LoVo (cell line): ENCODE data around the gene NPTXR.

Experiments
- DNase-seq: peaks from one replicate; pipeline ENCODE4 v3.0.0-alpha.2; 2016; ENCODE audit warnings: low spot score

NPTXR gene

DNA sequence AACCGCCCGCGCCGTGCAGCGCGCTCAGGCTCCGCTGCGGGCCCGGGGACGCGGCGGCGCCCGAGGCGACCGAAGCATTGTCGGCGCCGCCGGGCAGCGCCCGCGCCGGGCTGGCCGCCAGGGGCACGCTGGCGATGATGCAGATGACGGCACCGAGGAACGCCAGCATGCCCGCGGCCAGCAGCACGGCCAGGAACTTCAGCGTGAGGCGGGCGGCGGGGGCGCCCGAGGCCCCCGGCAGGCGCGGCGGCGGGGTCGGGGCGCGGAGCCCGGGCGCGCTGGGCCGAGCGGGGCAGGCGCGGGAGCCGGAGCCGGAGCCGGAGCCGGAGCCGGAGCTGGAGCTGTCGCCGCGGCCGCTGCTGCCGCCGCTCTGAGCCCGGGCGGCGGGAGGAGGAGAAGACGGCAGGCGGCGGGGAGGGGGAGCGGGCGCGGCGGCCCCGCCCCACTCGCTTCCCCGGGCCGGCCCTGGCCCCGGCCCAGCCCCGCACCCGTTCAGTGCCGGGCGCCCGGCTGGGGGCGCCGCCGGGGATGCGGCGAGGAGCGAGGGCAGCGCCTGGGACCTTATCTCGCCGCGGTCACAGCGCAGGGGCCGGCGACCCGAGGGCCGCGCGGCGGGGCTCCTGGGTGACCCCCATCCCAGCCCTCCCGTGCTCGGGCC is at the start of gene NPTXR:
Gene NPTXR (minus strand): TSS at position 372 of the 658 bp plus-strand sequence.
- DNase-seq, result peak; percentile 73

DNA sequence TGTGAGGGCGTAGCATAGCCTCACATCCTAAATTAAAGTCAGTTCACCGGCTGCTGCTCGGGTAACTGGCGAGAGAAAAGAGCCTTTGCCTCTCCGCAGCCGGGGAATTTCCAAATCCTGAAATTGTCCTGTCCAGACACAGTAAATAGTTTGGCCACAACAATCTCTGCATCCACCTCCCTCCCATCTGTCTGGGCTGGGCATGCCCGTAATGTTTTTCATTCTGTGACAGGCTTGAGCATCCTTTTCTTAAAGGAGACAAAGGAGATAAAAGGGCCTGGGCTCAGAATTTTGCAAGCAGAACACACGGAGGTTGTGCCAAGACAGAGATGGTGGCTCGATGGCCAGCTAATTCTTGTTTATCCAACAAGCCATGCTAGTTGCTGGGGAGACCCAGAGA is 47.4 kb upstream of the NPTXR start:
- DNase-seq, result no peak

DNA sequence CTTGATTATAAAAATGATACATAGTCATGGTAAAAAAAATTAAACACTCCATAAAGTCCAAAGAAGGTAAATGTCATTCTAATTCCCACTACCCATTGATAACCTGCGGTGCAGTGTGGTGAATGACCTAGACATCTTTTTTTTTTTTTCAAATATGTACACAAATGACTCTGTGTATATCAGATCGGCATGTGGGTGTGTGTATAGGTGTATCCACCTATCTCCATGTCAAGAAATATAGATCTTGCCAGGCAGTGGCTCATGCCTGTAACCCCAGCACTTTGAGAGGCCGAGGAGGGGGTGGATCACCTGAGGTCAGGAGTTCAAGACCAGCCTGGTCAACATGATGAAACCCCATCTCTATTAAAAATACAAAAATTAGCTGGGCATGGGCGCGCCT is 46.5 kb upstream of the NPTXR start:
- DNase-seq, result no peak

DNA sequence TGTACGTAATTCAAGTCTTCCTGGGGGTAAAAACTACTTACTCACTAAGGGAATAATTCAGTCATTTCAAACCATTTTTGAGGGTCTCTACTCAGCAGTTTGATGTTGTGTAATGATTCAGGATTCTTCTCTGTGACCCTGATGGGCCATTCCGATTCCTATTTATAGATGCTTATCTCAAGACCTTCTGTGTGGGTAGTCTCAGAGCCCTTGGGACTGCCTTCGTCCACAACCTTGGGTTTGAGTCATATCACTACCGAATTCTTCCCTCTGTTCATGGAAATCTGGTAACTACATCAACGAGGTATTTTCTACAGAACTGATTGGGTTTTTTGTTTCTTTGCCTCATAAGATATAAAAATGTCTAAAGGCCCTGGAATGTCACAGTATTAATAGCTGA is 42.5 kb upstream of the NPTXR start:
- no peak for DNase-seq

DNA sequence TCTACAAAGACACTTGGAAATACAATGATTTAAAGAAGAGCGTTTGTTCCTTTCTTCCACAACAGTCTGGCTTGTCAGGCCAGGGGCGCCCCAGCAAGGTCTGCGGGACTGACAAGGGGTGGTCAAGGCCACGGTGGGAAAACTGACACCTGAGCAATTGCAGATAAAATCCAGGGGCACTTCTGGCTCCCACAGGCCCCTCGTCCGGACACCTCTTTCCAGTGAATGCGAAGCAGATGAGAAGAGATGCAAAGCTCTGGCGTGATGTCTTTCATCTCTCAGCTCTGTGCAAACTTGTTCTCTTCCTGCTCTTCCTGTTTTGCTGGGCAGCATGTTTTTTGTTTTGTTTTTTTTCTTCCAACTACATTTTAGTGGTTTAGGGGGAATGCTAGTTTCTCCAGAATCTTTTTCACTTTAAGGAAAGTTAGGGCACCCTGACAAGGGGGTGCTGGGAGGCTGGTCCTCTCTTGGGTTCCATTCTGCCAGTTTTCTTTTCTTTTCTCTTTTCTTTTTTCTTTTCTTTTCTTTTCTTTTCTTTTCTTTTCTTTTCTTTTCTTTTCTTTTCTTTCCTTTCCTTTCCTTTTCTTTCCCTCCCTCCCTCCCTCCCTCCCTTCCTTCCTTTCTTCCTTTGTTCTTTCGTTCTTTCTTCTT is 39.3 kb upstream of the NPTXR start:
- DNase-seq, result no peak

DNA sequence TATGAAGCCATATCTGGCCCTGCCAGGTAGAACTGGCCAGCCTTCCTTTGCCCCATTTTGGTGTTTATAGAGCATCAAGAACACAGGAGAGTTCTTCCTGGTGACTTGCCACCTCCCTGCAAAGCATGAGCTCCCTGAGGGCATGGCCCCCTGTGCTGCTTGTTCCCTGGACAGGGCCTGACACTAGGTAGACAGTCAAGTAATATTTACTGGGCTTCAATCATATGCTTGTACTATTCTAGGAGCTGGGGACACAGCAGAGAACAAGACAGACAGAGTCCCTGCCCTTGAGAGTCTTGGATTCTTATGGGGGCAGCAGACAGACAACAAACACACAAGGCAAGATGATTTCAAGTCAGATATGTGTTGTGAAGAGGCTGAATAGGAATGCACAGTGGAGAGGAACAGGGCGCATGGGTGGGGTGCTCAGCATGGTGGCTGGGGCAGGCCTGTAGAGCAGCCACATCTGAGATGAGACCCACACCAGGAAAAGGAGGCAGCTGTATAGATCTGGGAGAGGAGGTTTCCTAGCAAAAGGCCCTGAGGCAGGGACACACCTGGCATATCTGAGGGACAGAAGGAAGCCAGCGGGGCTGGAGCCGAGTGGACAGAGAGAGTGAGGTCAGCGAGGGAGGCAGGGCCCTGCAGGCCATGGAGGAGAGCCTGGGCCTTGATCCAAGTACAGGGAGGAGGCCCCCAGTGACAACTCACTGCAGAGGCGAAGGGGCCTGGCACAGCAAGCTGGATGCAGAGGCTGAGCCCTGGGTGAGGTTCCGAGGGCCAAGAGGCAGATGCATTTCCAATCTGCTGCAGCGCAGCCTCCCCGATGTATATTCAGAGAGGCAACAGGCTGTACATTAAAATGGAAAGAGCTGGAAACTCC is 38.4 kb upstream of the NPTXR start:
- DNase-seq, result no peak

DNA sequence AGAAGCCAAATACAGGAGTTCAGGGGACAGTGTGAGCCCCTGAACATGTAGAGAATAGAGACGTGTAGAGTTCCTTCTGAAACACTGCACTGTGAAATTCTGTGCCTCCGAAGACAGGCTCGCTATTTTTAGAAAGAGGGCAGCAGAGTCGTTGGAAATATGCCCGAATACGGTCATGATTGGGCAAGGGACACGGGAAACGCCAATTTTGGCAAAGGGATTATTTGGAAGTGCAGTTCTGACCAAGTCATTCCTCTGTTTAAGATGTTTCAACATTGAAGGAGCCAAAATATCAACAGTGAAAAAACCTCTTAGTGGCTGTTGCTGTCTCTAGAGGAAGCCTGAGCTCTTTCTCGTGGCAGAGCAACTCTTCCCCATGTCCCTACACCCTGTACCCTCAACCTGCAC is 37.6 kb upstream of the NPTXR start:
- no peak for DNase-seq

DNA sequence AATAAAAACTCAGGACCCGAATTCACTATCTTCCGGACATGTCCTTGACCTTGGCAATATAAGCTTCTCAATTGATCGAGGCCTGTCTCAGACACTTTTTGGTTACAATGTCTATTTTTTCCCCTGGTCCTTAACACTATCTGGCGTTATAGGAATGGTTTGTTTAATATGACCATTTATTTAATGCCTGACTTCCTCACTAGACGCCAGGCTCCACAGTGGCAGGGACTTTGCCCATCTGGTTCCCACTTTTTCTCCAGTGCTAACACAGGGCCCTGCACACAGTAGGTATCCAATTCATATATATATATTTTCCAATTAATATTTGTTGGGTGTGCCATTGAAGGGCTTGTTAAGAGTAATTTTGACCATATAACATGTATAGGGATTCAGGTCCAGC is 36.1 kb upstream of the NPTXR start:
- no peak for DNase-seq

DNA sequence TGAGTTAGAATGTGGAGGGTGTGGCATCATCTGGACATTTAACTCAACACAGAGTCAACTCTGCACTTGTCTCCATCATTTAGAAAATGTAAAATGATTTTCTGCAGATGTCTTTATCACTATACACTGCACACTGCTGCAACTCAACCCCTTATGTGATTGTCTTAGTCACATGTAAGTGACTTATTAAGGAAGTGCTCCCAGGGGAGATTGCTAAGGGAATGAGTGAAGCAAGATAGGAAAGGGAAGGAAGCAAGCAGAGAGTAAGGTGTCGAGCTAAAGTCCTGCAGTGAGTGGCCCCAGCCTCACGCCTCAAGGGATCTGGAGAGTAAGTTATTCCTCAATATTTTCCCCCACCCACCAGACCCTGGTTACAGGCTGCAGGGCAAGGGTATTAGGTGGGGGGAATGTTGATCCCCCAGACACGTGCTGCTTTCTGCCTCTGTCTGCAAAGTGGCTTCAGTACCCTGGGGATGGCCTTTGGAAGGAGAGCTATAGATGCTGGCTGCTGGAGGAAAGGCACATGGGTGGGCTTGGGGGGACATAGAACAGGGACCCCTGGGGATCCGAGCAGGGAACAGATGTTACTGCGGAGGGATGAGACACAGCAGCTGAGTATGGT is 35.4 kb upstream of the NPTXR start:
- no peak for DNase-seq

DNA sequence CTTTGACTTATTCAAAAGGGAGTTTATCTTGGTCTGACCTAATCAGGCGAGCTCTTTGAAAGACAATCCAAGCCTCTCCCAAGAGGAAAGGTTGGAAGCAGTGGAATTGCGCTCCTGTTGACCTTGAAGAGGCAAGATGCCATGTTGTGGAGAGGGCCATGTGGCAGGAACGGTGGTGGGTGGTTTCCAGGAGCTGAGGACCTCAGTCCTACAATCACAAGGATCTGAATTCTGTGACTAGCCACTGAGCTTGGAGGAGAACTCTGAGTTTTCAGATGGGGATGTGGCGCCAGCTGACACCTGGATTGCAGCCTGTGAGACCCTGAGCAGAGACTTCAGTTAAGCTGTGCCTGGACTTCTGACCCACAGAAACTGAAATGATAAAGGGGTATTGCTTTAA is 34.2 kb upstream of the NPTXR start:
- DNase-seq, result no peak

DNA sequence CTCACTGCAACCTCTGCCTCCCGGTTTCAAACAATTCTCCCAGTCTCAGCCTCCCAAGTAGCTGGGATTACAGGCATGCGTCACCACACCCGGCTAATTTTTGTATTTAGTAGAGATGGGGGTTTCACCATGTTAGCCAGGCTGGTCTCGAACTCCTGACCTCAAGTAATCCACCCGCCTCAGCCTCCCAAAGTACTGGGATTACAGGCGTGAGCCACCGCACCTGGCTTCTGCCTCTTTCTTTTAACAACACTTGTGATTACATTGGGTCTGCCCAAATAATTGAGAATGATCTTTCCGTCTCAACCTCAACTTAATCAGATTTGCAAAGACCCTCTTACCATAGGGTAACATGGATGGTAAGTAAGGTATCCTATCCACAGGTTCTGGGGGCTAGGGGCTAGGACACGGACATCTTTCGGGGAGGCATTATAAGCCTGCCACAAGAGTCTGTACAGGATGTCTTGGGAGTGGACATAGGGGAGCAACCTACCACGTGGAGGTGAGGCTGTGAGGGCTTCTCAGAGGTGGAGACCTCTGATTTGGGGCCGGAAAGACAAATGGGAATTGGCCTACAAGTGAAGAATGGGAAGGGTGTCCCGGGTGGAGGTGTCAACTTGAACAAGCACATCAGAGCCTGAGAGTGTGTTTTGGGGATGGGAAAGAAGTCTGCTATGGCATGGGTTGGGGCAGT is 30.8 kb upstream of the NPTXR start:
- DNase-seq, result no peak

DNA sequence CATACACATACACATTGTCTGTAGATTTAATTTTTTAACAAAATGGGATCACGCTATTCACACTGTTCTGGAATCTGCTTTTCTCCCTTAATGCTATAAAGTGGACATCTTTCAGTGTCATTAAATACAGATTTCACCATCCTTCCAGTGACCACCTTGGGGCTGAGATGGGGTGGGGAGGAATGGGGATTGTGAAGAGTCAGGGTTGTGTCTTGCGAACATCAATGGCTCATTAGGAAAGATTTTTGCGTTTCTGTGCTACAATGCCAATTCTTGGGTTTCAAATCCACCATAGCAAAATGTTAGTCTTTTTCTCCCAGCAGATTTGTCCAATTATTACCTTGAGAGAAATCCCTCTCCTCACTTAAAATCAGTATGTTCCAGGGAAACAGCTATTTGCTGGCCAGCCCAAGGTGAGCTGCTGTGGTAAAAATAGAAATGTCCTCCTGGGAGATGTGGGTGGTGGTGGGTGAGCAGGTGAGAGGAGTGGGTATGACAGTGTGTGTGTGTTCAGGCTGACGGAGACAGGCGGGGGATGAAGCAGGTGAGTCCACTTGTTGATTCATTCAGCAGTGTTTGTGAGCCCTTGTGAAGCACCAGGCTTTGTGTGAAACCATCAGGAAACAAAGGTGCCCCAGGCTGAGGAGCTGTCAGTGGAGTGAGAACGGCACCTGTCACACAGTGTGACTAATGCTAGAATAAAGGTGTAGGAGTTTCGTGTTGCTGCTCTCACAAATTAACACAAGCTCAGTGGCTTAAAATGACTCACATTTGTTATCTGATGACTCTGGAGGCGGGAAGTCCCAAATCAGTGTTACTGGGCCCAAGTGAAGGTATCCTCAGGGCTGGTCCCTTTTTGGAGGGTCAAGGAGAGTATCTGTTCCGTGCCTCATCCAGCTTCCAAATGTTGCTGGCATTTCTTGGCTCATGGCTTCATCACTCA is 29.9 kb upstream of the NPTXR start:
- DNase-seq, result no peak

DNA sequence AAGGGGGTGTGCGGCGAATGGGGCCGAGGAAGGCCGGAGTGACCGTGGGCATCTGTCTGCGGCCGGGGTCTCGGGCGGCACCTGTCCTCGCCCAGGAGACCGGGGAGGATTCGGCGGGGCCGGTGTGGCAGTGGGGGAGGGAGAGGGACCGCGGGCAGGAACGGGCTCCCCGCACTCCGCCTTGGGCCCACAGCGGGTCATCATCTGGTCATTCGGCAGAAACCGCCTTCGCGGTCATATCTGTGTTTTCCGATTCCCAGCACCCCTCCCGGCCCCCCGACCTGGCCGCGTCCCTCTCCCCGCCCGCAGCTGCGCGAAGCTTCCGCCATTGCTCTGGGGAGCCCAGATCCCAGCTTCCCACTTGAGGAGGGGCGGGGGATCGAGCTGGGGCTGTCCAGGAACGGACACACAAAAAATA is 29.0 kb upstream of the NPTXR start:
- no peak for DNase-seq

DNA sequence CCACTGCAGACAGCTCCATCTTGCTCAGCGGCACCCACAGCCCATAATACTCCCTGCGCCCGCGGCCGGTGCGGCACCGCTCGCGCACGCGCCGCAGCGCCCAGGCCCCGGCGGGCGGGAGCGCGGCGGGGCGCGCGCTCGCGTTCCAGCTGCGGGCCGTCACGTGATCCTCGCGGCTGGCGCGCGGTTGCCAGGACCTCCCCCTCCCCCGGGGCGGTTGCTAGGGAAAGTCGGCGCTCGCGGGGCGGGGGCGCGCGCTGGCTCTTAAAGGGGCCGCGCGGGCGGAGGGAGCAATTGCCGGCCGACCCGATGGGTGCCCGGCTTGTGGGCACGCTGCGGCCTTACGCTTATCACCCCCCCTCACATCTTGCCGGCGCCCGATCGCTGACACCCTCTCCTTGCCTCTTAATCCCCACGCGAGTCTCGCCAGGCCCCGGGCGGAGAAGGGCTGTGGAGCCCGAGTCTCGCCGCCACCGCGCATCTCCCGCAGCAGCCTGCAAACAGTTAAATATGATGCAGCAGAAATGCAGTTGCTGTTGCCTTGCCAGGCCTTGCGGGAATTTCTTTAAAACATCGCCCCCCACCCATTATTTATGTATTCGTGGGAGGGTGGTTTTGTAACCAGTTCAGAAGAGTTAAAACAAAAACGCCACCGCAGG is 28.5 kb upstream of the NPTXR start, which contains the start of gene CBX6:
Gene CBX6 (minus strand): TSS at position 45 of the 659 bp plus-strand sequence. CDS start 26 bp downstream, at position 19.
- peak; percentile 95 for DNase-seq

DNA sequence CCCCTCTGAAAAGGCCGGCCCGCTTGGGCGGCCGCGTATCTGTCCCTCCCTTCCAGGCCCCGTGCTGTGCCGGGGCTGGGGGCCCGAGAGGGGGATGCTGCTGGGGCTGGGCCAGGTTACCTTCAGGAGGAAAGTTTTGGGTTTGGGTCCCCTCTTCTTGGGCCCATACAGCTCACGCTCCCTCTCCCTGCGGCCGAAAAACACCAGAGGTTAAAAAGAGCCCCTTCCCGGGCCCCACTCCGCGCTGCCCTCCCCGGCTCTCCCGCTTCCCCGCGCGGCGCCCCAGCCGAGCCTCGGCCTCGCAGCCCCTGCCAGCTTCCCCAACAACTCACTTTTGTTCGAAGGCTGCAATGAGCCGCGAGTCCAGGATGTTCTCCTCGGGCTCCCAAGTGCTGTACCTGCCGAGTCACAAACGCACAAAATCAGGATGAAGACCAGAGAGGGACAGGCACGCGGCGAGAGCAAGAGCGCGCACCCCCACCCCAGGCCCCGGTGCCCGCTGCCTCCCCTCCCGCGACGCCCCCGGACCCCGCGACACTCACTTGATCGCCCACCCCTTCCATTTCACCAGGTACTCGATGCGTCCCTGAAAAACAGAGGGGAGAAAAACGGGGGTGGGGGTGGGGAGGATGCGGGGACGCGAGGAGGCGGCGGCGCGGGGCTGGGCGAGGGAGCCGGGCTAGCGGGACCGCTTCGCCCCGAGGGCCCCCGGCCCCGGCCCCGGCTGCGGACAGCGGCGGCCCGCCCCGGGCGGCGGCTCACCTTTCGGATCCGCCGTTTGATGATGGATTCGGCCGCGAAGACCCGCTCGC is 27.7 kb upstream of the NPTXR start:
- no peak for DNase-seq

DNA sequence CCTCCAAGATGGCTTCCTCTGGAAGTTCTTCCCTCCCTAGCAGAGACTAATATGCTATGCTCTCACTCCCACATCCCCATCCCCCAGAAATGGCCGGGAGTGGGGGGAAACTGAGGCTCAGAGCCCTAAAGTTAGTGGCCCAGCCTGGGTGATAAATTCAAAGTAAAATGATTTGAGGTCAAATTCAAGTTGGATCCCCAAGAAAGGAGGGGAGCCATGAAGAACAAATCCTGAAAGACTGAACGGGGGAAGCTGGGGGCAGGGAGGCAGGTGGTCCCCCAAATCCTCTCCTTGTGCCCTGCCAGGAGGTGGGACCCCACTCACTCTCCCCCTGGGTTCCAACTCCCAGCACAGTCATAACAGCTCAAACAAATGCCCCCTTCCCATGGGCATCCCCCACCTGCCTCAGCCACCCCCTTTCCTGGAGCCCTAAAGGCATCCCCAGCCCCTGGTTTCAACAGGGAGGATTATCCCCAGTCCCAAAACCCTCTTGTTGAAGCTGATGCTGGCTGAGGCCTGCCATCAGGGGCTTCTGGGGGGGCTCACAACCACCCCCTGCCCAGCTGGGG is 27.0 kb upstream of the NPTXR start:
- no peak for DNase-seq

DNA sequence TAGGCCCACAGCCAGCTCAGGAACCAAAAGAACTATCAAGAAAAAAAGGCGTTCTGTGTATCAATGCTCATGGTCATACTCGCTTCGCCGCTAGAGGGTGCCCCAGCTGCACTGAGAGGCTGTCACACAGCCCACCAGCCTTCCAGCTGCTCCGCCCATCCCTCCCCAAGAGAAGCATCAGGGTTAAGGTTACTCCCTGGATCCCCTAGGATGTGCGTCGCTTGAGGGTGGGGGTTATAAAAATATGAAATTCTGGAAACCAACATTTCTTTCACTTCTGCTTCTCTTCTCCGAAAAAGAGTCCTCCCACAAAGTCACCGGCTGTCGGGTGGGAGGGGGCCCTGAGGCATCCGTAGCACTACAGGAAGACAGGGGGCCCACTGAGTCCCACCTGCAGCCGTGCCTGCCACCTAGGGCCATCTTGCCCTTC is 26.5 kb upstream of the NPTXR start:
- peak; percentile 78 for DNase-seq

DNA sequence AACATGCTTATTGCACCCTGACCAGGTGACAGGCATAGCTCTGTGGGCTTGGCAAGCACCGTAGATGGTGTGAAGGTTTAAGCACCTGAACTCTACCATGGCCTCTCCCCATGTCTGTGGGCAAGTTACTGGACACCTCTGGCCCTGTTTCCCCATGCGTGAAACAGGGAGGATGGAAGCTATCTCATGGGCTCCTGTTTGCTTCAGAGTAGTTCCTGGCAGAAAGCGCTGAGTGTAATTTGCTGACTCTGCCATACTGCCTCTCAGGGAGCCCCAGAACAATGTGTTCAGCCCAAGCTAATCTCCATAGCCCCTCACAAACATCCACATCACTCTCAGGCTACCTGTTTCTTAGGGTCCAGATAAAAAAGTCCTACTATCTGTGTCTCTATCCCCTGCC is 25.8 kb upstream of the NPTXR start:
- DNase-seq, result no peak

DNA sequence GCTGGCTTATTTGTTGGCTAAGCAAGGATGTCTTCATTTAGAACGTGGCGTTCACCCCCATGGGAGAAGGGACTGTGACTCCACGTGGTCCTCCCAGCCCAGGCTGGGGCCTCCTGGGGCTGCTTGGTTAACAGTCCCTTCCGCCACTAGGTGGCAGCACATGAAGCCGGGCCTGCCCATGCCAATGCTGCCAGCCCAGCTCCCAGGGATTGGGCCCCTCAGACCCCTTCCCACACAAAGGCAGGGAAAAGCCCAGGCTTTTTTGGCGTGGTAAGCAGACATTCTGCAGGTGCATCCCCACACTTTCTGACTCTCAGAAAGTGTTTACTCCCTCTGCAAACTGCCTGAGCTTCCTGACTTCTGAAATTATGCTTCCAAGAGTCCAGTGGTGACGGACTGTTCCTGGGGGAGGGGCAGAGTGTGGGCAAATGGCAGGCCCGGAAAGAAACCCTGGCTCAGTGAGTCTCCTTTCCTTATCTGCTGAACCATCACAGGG is 25.1 kb upstream of the NPTXR start:
- DNase-seq, result peak; percentile 72
